OCI-LY1 (cell line): ENCODE results near the gene BORA.

Experiments
- EZH2 ChIP-seq: fragments of 200-600 bp; sonication (generic), shearing (Covaris generic); IDR thresholded peaks from 2 replicates; pipeline ENCODE4 v1.8.0; 2017; ENCODE audit warnings: borderline replicate concordance, mixed run types, mild to moderate bottlenecking, antibody characterized with exemption, low read length, moderate library complexity, mixed read lengths
- TF ChIP-seq, protein P1 (sequence below): fragments of 200-600 bp; sonication (generic), shearing (Covaris generic); IDR thresholded peaks from 2 replicates; pipeline ENCODE4 v1.5.1; 2017; ENCODE audit warnings: mild to moderate bottlenecking, antibody characterized with exemption, low read length, moderate library complexity, mixed read lengths

DNA sequence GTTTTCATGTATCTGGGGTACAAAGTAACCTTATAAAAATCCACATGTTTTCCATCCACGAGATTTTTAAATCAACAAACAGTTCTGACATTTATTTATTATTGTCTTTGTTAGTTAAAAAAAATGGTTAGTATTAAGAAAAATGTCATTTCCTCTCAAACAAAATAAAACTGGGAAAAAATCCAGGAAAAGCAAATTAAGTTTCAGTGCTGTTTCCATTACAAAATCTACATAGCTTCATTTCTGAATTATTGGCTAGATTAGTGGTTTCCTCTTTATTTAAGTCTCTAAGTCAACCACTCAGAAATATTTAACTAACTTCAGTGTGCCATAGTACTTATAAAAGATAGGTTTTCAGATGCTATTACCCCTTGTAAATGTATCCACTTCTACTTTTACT is 49.4 kb upstream of the BORA start:
- TF ChIP-seq EZH2 = no peak
- TF ChIP-seq, protein P1, sequence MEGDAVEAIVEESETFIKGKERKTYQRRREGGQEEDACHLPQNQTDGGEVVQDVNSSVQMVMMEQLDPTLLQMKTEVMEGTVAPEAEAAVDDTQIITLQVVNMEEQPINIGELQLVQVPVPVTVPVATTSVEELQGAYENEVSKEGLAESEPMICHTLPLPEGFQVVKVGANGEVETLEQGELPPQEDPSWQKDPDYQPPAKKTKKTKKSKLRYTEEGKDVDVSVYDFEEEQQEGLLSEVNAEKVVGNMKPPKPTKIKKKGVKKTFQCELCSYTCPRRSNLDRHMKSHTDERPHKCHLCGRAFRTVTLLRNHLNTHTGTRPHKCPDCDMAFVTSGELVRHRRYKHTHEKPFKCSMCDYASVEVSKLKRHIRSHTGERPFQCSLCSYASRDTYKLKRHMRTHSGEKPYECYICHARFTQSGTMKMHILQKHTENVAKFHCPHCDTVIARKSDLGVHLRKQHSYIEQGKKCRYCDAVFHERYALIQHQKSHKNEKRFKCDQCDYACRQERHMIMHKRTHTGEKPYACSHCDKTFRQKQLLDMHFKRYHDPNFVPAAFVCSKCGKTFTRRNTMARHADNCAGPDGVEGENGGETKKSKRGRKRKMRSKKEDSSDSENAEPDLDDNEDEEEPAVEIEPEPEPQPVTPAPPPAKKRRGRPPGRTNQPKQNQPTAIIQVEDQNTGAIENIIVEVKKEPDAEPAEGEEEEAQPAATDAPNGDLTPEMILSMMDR = no peak
